ENCODE results near the gene COL8A1. TPM values are rescaled to one million over a fixed set of nuclear protein-coding genes. Genes with fewer than 3 reads are reported as not detected.

COL8A1 gene
- total and polyA plus RNA-seq, 2 donors (not counting 1 experiment from before 2014, with no cell fraction given), result 0.12 TPM; not detected in 1

- peaks cover 0 to 3% (median 0%) of the 10 kb centered on the region in 3 donors for H3K9me3 ChIP-seq (ENCODE audit: control extremely low read depth in 1 of 3, control insufficient read depth in 2 of 3, insufficient read depth in 1 of 3, low read length in 2 of 3)
- Mint-ChIP-seq H3K4me1 (no peaks in the 10 kb centered on the region), H3K27ac (no peak overlapping the region), H3K27me3 (peaks cover 12% of the 10 kb centered on the region), H3K4me3 (no peak overlapping the region), H3K9me3 (ENCODE audit: insufficient read depth) (no peaks in the 10 kb centered on the region)
- no peak for ATAC-seq (ENCODE audit: low read depth)
- no peaks in the 10 kb centered on the region for H3K4me1 ChIP-seq (ENCODE audit: control insufficient read depth in 2 of 2, insufficient read depth in 2 of 2, low read length in 2 of 2)
- WGBS (ENCODE audit: insufficient coverage), result no CpG with 5 or more reads among the region's 2 CpGs
- no peaks in the 10 kb centered on the region for H4K20me1 ChIP-seq (ENCODE audit: control insufficient read depth, insufficient read depth, low read length, poor library complexity, severe bottlenecking)
- no peak overlapping the region for H3K4me3 ChIP-seq (ENCODE audit: control extremely low read depth in 1 of 5, extremely low read depth in 1 of 5, insufficient read depth in 1 of 5, low read depth in 2 of 5, low read length in 4 of 5)
- TF ChIP-seq CTCF (IDR thresholded peaks at IDR 0.05), result no peak
- TF ChIP-seq EZH2 (IDR thresholded peaks at IDR 0.05; ENCODE audit: borderline replicate concordance, insufficient read depth, low read depth, low read length, poor library complexity, severe bottlenecking), result no peak
- H3K79me2 ChIP-seq (ENCODE audit: control insufficient read depth, insufficient read depth, low read length), result no peaks in the 10 kb centered on the region
- intact Hi-C loops (cut with micrococcal nuclease), result no loop called here
- no peak overlapping the region for H2AFZ ChIP-seq (ENCODE audit: insufficient read depth, low read depth, low read length, poor library complexity, severe bottlenecking)
- ChIA-PET CTCF (no interaction called here), POLR2A (no interaction called here)
- no peak for DNase-seq
- peaks cover 0 to 4% (median 0%) of the 10 kb centered on the region in 4 experiments for H3K27me3 ChIP-seq (replicated peaks in 1 of 4; ENCODE audit: control extremely low read depth in 1 of 4, control insufficient read depth in 3 of 4, insufficient read depth in 4 of 4, low read length in 3 of 4)
- H3K27ac ChIP-seq (ENCODE audit: low read length in 2 of 2), result no peak overlapping the region
- no peak overlapping the region for H3K9ac ChIP-seq (ENCODE audit: low read length)
- H3K4me2 ChIP-seq (replicated peaks; ENCODE audit: low read depth, low read length, poor library complexity, severe bottlenecking), result no peak overlapping the region
- no peaks in the 10 kb centered on the region for H3K36me3 ChIP-seq (replicated peaks in 1 of 2; ENCODE audit: control extremely low read depth in 1 of 2, control insufficient read depth in 1 of 2, extremely low read depth in 1 of 2, insufficient read depth in 2 of 2, low read length in 1 of 2)
Measured at GRCh38 chr3:99668044-99668443, 29.6 kb downstream of the COL8A1 start.

DNA sequence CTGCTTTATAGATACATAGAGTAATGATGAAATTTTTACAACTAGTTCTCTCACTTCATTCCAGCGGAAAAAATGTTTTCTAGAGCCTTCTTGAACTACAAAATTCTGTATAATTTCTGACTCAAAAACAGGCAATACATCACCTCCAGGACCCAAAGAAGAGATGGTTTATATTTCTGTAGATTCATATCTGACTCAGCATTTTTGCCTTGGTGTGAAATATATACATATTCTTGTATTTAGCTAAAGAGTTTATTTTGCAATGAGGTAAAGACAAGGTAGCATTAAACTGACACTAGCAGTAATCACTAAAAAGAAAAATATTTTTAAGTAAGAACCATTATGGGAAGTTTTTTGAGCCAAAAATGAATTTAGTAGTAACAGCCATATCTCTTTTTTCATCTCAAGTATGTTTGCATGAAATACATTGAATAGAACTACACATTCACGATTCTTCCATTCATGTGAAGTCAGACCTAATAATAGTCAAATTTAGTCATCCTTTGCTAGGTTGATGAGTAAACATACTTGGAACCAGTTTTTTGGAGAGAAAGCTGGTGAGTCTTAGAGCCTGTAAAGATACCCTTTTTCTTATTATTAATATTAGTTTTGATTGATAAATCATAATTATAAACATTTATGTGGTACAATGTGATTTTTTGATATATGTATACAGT is 31.6 kb downstream of the COL8A1 start:
- no peak overlapping the region for H3K9ac ChIP-seq (ENCODE audit: low read length)
- no peaks in the 10 kb centered on the region for H3K4me1 Mint-ChIP-seq
- TF ChIP-seq CTCF (IDR thresholded peaks at IDR 0.05) (no peak), EZH2 (IDR thresholded peaks at IDR 0.05; ENCODE audit: borderline replicate concordance, insufficient read depth, low read depth, low read length, poor library complexity, severe bottlenecking) (no peak)
- ATAC-seq (ENCODE audit: low read depth) (no peak), DNase-seq (no peak)
- peaks cover 10% of the 10 kb centered on the region for H3K27me3 Mint-ChIP-seq
- no peak overlapping the region for H3K27ac ChIP-seq (ENCODE audit: low read length in 2 of 2)
- no peaks in the 10 kb centered on the region for H4K20me1 ChIP-seq (ENCODE audit: control insufficient read depth, insufficient read depth, low read length, poor library complexity, severe bottlenecking)
- H3K4me1 ChIP-seq (ENCODE audit: control insufficient read depth in 2 of 2, insufficient read depth in 2 of 2, low read length in 2 of 2), result no peaks in the 10 kb centered on the region
- H3K79me2 ChIP-seq (ENCODE audit: control insufficient read depth, insufficient read depth, low read length), result no peaks in the 10 kb centered on the region
- no peak overlapping the region for H2AFZ ChIP-seq (ENCODE audit: insufficient read depth, low read depth, low read length, poor library complexity, severe bottlenecking)
- POLR2A ChIA-PET, result no interaction called here
- H3K27ac Mint-ChIP-seq, result no peak overlapping the region
- H3K4me3 ChIP-seq (ENCODE audit: control extremely low read depth in 1 of 5, extremely low read depth in 1 of 5, insufficient read depth in 1 of 5, low read depth in 2 of 5, low read length in 4 of 5), result no peak overlapping the region
- H3K36me3 ChIP-seq (replicated peaks in 1 of 2; ENCODE audit: control extremely low read depth in 1 of 2, control insufficient read depth in 1 of 2, extremely low read depth in 1 of 2, insufficient read depth in 2 of 2, low read length in 1 of 2), result no peaks in the 10 kb centered on the region
- no peak overlapping the region for H3K4me2 ChIP-seq (replicated peaks; ENCODE audit: low read depth, low read length, poor library complexity, severe bottlenecking)
- intact Hi-C loops (cut with micrococcal nuclease), result no loop called here
- no peaks in the 10 kb centered on the region for H3K9me3 Mint-ChIP-seq (ENCODE audit: insufficient read depth)
- WGBS (ENCODE audit: insufficient coverage), result no CpG with 5 or more reads among the region's 2 CpGs
- peaks cover 0 to 3% (median 0%) of the 10 kb centered on the region in 3 donors for H3K9me3 ChIP-seq (ENCODE audit: control extremely low read depth in 1 of 3, control insufficient read depth in 2 of 3, insufficient read depth in 1 of 3, low read length in 2 of 3)
- CTCF ChIA-PET, result no interaction called here
- H3K4me3 Mint-ChIP-seq, result no peak overlapping the region
- H3K27me3 ChIP-seq (replicated peaks in 1 of 4; ENCODE audit: control extremely low read depth in 1 of 4, control insufficient read depth in 3 of 4, insufficient read depth in 4 of 4, low read length in 3 of 4), result peaks cover 0 to 1% (median 0%) of the 10 kb centered on the region in 4 experiments
